HG03565 (cell line): ENCODE data around the gene NDST3.
A peak's percentile ranks its signal among the peaks of the same experiment; 100 is the strongest.

Experiments used
- ATAC-seq: cut with Tn5 transposase; IDR thresholded peaks from one replicate; pipeline ENCODE4 v1.9.1; 2021; ENCODE audit warnings: mild to moderate bottlenecking, moderate library complexity; ENCODE audit not compliant: unreplicated experiment

The NDST3 gene

DNA sequence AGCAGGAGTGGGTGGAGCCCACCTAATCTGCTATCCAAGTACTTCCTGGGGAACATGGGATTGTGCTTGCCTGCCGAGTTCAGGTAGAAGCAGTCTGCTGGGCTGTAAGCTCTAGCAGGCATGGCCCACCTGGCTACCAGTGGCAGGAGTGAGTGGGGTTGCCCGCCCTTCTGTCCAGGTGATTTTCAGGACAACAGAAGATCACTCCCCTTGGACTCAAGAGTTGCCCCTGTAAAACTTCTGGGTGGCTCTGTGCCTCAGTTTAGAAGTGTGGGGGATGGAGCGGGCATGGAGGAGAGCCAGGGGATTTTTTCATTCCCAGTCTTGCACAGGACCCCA lies 43.5 kb downstream of the NDST3 start:
- no peak for ATAC-seq

DNA sequence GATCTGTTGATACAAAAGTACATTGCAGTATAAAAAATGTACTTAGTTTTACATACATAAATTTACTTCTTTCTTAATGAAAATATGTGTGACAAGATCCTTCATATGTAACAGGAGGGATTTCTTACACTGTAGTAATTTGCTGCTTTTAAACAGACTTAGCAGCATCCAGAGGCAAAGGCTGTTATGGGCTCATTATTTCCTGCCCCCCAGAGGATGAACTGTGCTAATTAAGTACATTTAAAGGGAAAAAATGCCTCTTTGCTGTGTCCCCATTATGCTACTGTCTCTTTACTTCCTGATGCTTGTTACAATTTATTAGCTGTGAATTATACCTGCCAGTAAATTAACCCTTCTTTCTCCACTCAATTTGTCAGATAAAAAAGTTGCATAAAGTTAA lies 47.1 kb downstream of the NDST3 start:
- no peak for ATAC-seq

DNA sequence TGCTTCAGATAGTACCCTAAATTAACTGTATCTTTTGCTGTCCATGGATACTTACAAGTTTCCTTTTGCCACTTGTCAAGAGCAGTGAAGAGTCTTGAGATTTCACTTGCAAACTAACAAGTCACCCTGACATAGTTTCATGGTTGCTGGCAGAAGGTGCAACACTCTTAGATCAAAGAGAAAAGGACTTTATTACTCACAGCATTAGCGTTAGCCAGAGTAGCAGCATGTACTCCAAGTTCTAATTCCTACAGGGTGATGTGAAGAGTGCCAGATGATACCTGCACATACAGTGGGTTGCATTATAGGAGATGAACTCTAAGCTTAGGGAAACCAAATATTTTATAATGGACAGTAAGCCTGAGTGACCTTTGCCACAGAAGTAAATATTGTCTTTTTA lies 47.9 kb downstream of the NDST3 start:
- no peak for ATAC-seq

DNA sequence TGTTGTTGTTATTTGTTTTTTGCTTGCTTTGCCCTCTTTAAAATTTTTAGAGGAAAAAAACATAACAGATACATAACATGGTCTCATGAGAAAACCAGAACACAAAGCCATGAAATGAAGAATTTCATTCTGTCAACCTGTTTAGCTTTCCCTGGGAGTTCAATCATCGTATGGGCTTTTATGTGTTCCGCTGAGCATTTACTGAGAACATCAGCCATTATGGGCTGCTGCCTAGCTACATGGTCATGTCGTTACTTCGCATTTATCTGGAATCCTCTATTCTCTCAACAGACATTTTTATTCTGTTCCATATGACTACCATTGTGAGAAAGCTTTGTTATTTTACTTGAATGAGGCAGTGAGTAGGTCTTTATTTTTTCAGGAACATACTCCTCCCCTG lies 51.4 kb downstream of the NDST3 start:
- ATAC-seq = no peak

DNA sequence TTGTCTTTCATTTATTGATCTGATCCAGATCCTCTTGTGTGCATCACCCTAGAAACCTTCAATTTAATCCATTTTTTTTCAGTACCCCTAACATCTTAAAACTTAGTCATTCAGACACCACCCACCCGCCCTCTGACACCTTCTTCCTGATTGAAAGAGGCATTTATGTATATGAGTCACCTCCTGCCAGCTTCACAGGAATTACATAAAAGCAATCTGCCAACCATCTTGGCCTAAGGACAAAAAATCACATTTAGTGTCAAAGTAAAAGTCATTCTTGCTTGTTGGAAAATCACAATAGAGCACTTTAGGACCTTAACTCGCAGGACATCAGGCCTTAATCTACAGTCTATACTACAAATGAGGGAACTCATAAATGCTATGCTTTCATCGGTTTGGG lies 52.1 kb downstream of the NDST3 start:
- no peak for ATAC-seq

DNA sequence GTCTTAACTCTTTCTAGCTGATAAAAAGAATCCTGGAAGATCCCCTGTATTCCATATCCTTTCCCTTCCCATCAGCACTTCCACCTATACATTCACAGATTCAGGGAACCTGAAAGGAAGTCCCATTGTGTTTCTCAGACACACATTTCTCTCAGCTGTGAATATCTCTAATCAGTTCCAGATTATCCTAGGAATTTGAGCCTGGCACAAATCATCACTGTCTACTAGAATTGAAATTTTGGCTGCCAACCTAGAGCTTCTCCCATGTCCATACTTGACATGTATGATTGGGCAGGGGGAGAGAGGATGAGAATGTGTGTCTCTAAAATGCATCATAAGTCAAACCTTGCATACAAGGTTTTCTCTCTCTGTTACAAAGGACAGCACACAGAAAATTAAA lies 53.1 kb downstream of the NDST3 start:
- ATAC-seq = no peak

DNA sequence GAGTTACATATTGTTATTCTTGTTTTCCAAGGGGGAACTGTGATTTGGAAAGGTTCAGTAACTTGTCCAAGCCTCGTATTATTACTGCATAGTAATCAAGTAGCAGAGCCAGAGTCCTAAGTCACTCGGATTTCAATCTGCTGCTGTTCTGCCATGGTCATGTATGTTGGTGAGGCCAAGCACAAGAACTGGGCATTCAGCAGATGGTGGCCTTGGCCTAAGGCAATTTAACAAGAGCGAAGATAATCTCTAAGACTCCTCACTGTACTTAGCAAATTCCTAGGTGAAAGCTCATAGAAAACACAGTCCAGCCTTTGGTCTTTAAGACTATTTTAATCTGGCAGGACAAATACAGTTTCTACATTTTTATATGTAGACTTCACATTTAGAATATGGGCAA lies 64.8 kb downstream of the NDST3 start:
- no peak for ATAC-seq

DNA sequence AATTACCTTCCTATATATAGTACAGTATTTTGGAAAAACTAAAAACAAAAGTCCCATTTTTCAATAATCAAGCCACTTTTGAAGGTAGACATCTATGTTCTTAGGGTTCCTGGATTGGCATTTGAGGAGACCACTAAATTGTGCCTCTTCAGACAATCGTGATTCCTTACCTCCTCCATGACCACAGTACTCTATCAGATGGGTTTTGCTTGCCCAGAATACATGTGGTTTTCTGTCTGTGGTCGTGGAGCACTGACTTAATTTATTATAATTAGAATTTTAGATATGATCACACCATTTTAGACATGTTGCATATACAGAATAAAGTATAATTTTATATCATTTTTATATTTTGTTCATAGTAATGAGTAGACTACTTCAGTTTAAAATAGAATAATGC lies 67.9 kb downstream of the NDST3 start:
- ATAC-seq = no peak

DNA sequence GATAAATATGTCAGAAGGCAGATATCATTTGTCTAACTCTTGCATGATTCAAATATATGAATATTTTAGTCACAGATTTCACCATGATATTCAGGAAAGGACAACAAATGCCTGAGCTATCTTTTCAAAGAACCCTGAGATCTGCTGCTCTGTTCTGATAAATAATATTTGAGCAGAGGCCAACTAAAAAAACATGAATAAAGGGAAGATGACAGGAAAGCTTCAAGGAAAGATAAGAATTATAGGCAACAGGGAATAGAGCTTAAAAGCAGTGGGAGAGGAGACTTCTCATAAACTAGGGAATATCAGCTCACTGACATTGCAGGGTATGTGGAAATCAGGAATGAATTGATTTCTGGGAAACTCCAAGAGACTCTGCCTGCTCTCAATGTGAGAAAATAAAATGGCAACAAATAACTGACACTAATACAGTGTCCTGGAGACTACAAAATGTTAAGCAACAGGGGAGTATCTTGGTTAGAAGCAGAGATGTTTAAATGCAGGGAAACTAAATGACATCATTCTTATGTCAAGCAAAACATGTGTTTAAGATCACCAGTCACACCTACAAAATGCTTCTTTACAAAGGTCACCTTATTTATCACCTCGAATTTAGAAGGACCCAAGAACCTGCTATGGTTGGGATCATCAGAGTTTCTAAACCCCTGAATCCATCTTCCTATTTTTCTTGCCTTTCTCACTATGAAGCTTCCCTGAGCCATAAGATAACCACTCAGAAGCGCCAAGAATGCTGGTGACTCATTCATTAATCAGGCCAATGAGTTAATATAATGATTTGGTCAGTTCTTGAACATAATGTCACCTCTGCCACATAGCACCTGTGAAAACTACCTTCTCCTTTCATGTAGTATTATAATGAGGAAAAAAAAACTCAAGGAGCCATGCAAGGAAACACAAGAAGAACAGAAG lies 78.1 kb downstream of the NDST3 start:
- no peak for ATAC-seq

DNA sequence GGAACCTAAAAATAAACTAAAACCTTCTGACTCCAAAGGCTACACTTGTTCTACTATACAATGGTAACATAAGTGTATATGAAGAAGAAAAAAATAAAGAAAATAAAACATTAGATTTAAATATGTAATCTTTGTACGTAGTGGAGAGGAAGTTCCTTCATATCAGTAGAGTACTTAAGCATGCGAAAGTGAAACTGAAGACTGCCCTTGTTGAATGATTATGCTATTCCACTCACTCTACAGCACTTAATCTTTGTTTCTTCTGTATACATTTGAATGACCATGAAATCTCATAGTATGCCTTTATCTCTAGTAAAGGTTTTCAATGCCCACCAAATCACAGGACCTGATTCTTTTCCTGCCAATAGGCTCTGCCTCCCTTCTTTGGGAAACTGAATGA lies 78.9 kb downstream of the NDST3 start:
- ATAC-seq = peak; percentile 82

DNA sequence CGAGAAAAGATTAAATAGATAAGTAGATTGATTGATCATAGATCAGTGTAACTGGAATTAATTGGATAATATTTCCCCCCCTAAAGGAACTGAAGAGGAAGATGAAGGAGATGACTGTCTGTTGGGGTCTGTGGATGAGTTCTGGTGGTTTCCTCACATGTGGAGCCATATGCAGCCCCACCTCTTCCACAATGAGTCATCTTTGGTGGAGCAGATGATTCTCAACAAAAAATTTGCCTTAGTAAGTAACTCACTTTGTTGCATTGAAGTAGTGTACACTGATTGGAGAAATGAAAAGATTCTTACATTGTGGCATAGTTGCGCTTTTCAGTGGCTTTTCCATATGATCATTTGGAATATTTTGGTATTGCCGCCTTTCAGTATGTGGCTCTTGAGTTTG lies 80.4 kb downstream of the NDST3 start:
- ATAC-seq = no peak

DNA sequence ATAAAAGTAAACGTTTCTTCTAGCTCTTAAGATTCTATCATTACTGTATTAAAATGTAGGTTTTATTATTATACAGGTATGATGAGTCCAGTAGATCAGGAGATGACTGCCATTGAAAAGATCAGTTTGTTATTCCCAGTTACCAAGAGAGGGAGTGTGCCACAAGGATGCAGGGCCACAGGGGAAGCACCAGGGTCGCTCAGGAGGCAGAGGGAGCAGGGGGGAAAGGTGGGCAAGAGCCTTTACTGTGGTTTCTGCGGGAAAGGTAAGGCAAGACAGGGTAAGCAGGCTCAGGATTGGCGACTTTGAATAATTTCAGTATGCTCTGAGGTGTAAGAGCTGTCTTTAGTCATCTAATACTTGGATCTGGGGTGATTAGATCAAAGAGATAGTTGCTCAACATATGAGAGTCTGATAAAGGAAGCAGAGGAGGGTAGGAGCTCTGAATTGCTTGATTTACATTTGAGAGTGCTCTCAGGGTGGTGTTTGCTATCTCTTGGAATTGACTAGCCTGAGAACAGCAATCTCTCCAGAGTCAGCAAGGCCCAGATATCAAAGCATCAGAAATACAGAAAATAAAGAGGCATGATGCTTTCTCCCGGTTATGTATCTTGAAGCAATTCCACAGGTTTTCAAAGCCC lies 86.0 kb downstream of the NDST3 start:
- no peak for ATAC-seq

DNA sequence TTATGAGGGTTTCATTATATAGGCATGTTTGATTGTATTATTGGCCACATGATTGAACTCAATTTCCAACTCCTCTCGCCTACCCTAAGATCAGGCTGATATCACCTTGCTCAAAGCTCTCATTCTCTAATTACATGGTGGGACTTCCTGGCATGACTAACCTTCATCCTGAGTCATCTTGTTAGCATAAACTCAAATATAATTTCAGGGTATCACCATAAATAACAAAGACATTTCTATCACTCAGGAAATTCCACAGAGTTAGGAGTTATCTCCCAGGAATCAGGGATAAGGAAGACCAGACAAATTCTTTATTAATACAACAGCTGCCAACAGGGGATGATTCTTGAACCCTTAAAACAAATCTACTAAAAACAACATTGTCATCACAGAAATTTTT lies 90.7 kb downstream of the NDST3 start:
- ATAC-seq = no peak

DNA sequence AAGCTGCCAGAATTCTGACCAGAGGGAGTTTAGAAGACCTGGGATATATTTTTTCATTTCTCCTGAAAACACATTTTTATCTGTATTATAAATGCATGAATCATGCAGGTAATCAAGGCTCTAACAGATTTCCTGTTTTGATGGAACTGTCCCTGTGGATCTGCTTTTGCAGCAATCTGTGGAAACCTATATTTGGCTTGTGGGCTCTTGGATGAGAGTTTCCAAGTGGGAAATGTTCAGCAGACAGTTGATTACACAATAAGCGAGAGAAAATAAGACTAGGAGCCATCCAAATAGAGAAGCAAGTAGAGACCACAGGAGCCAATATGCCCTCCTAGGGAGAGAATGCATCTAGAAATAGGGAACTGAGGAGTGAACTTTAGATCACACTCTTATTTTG lies 105.0 kb downstream of the NDST3 start:
- ATAC-seq = no peak

DNA sequence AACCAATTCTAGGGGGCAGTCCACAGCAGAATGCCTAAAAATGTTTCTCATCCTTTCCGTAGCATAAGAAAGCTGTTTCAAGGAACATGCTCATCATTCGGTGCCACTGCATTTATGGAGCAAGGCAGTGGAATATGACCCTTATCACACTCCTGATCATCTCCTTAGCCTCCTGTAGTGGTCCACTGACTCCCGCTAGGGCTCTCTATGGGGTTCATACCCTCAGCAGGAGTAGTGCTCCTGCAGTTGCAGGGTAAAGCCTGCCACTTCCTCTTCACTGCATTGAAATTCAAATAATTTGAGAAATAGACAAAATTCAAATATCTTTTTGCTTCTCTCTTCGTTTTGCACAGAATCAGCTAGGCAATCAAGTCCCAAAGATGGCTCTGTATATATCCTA lies 107.0 kb downstream of the NDST3 start:
- no peak for ATAC-seq

DNA sequence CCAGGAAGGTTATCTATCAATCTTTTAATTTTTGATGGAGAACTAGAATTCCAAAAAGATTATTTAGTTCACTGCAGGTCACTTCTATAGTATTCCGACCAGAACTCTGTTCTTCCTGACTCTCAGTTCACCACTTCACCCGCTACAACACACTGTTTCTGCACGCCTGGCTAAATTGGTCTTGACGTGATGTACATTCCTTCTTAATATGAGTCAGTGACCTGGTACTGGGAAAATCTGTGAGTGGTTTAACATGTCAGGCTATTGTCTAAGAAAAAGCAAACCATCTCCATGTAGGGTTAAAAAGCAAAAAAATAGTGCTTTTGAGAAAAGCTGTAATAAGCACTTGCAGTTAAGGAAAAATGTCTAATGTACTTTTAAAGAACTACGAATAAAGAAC lies 120.4 kb downstream of the NDST3 start:
- no peak for ATAC-seq

DNA sequence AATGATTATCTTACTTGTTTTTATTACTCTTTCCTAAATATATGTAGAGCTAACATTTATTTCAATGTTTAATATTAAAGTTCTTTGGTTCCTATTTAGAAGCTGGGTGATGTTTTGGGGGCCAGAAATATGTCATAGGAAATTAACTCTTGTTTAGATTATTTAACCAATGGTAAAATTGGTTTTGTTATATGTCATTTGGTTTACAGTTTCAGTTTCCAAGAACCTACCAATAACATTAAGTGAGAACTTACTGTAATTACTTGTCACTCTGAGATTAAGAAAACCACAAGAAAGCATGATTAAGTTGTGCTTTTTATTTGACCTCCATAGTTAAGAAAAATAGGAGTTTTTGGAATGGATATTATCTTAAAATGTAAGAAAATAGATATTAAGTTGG lies 121.2 kb downstream of the NDST3 start:
- ATAC-seq = no peak

DNA sequence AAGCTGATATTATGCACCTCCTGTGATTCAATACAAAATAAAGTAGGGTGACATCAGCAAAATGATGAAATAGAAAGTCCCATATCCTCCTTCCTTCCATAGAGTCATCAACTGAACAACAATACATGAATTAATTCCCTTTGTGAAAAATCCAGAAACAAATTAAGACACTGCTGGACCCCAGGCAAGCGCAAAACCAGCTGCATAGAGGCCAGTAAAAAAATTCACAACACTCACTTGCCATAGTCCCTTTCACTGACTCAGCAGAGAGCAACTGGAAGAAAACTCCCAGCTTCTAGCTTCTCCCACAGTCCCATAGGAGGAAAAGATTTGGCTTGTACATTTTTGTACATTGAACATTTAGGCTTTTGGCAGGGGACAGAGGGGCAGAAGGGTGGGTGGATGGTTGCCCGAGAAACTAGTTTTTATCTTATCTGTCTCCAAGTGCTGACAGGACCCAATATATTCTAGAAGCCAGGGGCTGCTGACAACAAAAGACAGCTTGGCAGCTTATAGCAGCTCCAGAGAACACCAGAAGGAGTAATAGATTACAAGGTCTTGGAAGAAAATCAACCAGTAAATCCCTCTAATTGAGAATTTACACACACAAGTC lies 124.6 kb downstream of the NDST3 start:
- no peak for ATAC-seq

DNA sequence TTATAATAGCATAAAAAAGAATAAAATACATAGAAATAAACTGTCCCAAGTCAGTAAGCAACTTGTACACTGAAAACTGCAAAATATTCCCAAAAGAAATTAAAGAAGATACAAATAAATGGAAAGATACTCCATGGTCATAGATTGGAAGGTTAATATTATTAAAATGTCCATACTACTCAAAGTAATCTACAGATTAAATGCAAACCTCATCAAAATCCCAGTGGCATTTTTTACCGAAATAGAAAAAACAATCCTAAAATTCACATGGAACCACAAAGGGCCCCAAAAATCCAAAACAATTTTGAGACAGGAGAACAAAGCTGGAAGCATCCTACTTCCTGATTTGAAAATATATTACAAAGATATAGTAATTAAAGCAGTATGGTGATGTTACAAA lies 133.0 kb downstream of the NDST3 start:
- ATAC-seq = no peak

DNA sequence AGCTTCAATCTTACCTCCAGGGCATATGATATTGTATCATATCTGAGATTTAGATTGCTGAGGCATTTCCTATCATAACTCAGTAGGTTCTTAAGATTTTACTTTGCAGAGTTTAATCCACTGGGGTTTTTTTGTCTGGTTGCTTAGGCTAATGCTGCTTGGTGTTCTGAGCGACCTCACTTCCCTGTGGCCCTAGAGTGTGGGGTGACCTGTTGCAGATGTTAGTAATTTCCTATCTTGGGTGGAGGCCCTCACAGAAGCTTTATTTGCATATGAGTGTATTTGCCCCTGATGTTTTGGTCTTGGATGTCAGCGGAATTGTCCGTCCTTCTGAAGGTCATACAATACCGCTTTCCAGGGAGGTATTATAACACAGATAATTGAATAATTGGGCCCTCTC lies 137.1 kb downstream of the NDST3 start:
- no peak for ATAC-seq

DNA sequence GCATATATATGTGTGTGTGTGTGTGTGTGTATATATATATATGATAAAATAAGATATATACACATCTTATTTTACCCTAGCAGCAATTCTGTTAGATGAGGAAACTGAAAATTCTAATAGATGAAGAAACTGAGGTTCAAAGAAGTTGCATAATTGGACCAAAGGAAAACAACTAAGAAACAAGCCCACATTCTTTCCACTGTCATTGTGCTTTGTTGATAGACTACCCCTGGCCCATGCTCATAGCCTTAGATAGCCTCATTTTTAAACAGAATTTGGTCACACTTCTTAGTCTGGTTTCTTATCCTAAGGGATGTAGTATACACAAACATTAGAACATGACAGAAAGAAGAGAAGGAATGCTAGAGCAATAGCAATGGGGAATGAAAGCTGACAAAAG lies 138.8 kb downstream of the NDST3 start:
- ATAC-seq = no peak
